Ramos (cell line): ENCODE measurements around the gene CDC42BPB.
"Not testable (repeated sequence)": the region's sequence is repeated elsewhere in the genome, so short reads cannot be mapped to it uniquely, and the experiment has no call there.

Source experiments
- in situ Hi-C: fragments of 300-500 bp; cut with MboI; formaldehyde crosslinking; loops from one replicate; pipeline ENCODE4 v1.14.3; 2022; ENCODE audit warnings: low sequenced_read_pairs; ENCODE audit not compliant: unreplicated experiment

CDC42BPB gene

GRCh38 chr14:102908766-102909455 lies 148.4 kb downstream of the CDC42BPB start:
- in situ Hi-C loops, result no loop called here

- in situ Hi-C loops, result no loop called here
Observed at GRCh38 chr14:102907980-102908730, 149.2 kb downstream of the CDC42BPB start.

- in situ Hi-C loops, result no loop called here
Observed at GRCh38 chr14:102907303-102907844, 150.0 kb downstream of the CDC42BPB start.

GRCh38 chr14:102906616-102907302 lies 150.6 kb downstream of the CDC42BPB start:
- in situ Hi-C loops, result no loop called here

- in situ Hi-C loops, result no loop called here
Observed at GRCh38 chr14:102905116-102906108, 151.9 kb downstream of the CDC42BPB start.

- in situ Hi-C loops, result no loop called here
Observed at GRCh38 chr14:102903889-102904512, 153.3 kb downstream of the CDC42BPB start.

GRCh38 chr14:102903248-102903888 lies 154.0 kb downstream of the CDC42BPB start:
- in situ Hi-C loops, result no loop called here

GRCh38 chr14:102902523-102903247 lies 154.7 kb downstream of the CDC42BPB start:
- in situ Hi-C loops, result no loop called here

GRCh38 chr14:102902086-102902485 lies 155.3 kb downstream of the CDC42BPB start:
- in situ Hi-C loops, result no loop called here

GRCh38 chr14:102901633-102902032 lies 155.7 kb downstream of the CDC42BPB start:
- in situ Hi-C loops, result no loop called here

GRCh38 chr14:102900631-102901571 lies 156.4 kb downstream of the CDC42BPB start:
- in situ Hi-C loops, result no loop called here

GRCh38 chr14:102899516-102899900 lies 157.8 kb downstream of the CDC42BPB start:
- in situ Hi-C loops, result no loop called here

- in situ Hi-C loops, result no loop called here
Observed at GRCh38 chr14:102898776-102899515, 158.4 kb downstream of the CDC42BPB start.

GRCh38 chr14:102898298-102898697 lies 159.1 kb downstream of the CDC42BPB start:
- in situ Hi-C loops, result no loop called here

- in situ Hi-C loops, result no loop called here
Observed at GRCh38 chr14:102897299-102898027, 159.9 kb downstream of the CDC42BPB start.

GRCh38 chr14:102896735-102897134 lies 160.6 kb downstream of the CDC42BPB start:
- in situ Hi-C loops, result not testable (repeated sequence)
